Stimulated activated effector memory CD8-positive, alpha-beta T cell treated with anti-CD3 and anti-CD28 coated beads, Interleukin-12 subunit alpha, Interleukin-12 subunit beta, amount 100 ng/mL, for 72 hours (primary cell): ENCODE results near the gene SLCO3A1.

ENCODE experiments used
- ATAC-seq: fragments of 150-1000 bp; cut with Tn5 transposase; 2 replicates; pipeline ENCODE4 v1.10.0; 2021
- DNase-seq, 2 donors: peaks; one replicate each; pipeline ENCODE4 v3.0.0; 2021 to 2022; ENCODE audit warnings: low spot score in 2 of 2
- H3K27ac Mint-ChIP-seq: one replicate; pipeline ENCODE4 v1.8.0; 2022; ENCODE audit warnings: mild to moderate bottlenecking, mixed read lengths
- H3K36me3 Mint-ChIP-seq: one replicate; pipeline ENCODE4 v1.8.0; 2022; ENCODE audit warnings: mild to moderate bottlenecking, mixed read lengths
- H3K4me1 Mint-ChIP-seq: one replicate; pipeline ENCODE4 v1.8.0; 2022; ENCODE audit warnings: mixed read lengths
- H3K4me3 Mint-ChIP-seq: one replicate; pipeline ENCODE4 v1.8.0; 2022; ENCODE audit warnings: mild to moderate bottlenecking, mixed read lengths
- H3K9me3 Mint-ChIP-seq: one replicate; pipeline ENCODE4 v1.8.0; 2022; ENCODE audit warnings: mixed read lengths

SLCO3A1 gene

DNA sequence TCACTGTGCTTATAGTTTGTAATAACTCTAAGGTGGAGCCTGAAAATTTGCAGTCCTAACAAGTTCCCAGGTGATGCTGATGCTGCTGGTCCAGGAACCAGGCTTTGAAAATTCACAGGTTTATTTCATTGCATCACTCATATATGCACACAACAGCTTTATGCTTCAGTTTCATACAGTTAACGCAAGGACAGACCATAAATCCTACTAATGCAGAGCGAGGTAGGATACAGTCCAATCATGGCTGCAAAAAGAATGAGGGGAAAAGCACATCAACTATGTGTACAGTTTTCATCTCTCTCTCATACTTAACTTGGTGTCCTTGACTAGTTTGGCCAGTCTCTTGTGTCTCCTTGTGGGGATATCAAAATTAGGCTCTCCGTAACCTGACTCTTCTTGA, 135.1 kb downstream of the SLCO3A1 start:
- DNase-seq (no peak), ATAC-seq (no peak)
- H3K9me3 Mint-ChIP-seq: no peaks in the 10 kb centered on the region
- no peak overlapping the region for H3K4me3 Mint-ChIP-seq
- no peaks in the 10 kb centered on the region for H3K36me3 Mint-ChIP-seq
- H3K4me1 Mint-ChIP-seq: peaks cover 42% of the 10 kb centered on the region
- H3K27ac Mint-ChIP-seq: no peak overlapping the region

GRCh38 chr15:91989821-91990220, 136.3 kb downstream of the SLCO3A1 start:
- H3K27ac Mint-ChIP-seq: no peak overlapping the region
- no peaks in the 10 kb centered on the region for H3K36me3 Mint-ChIP-seq
- DNase-seq (no peak), ATAC-seq (no peak)
- no peaks in the 10 kb centered on the region for H3K9me3 Mint-ChIP-seq
- no peak overlapping the region for H3K4me3 Mint-ChIP-seq
- H3K4me1 Mint-ChIP-seq: peaks cover 48% of the 10 kb centered on the region

DNA sequence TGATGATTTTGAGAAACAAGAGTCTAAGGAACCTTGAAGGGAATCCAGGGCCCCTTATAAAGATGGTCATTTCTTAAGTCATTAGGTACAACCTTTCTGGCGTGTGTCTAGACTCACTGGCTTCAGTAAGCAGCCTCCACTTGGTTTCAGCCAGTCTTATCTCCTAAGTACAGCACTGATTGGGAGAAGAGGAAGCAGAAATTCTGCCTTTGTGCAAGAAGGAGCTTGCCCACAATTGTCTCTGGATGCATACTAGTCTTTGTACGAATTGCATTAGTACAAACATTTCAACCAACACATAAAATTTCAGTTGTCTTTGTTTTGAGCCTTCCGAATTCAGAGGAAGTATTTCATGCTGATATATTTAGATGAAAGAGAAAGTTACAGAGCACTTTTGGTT, 139.4 kb downstream of the SLCO3A1 start:
- ATAC-seq (no peak), DNase-seq (no peak)
- Mint-ChIP-seq H3K4me3 (no peak overlapping the region), H3K9me3 (no peaks in the 10 kb centered on the region), H3K4me1 (peaks cover 45% of the 10 kb centered on the region), H3K27ac (no peak overlapping the region), H3K36me3 (no peaks in the 10 kb centered on the region)

DNA sequence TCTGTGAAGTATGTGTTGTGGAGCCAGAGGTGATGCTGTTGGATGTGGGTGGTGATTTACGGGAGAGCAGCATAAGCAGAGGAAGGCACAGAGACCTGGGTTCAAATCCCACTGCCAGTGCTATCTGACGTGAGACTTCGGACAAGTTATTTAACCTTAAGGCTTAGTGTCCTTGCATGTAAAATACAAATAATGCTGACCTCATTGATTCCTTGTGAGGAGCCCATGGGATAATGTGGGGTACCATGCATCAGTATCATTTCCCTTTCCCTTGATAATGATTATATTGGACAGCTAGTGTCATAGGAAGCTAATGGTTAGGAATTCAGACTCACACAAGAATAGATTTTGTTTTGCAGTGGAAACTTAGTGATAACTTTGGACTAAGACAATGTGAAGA, 141.6 kb downstream of the SLCO3A1 start:
- Mint-ChIP-seq H3K27ac (no peak overlapping the region), H3K4me3 (no peak overlapping the region), H3K4me1 (peaks cover 34% of the 10 kb centered on the region), H3K36me3 (no peaks in the 10 kb centered on the region), H3K9me3 (no peaks in the 10 kb centered on the region)
- ATAC-seq (no peak), DNase-seq (no peak)

- ATAC-seq: no peak
- H3K9me3 Mint-ChIP-seq: no peaks in the 10 kb centered on the region
- H3K4me1 Mint-ChIP-seq: peaks cover 37% of the 10 kb centered on the region
- H3K4me3 Mint-ChIP-seq: no peak overlapping the region
- DNase-seq: no peak
- no peaks in the 10 kb centered on the region for H3K36me3 Mint-ChIP-seq
- H3K27ac Mint-ChIP-seq: no peak overlapping the region
Measured at GRCh38 chr15:91997163-91997562, 143.7 kb downstream of the SLCO3A1 start.

DNA sequence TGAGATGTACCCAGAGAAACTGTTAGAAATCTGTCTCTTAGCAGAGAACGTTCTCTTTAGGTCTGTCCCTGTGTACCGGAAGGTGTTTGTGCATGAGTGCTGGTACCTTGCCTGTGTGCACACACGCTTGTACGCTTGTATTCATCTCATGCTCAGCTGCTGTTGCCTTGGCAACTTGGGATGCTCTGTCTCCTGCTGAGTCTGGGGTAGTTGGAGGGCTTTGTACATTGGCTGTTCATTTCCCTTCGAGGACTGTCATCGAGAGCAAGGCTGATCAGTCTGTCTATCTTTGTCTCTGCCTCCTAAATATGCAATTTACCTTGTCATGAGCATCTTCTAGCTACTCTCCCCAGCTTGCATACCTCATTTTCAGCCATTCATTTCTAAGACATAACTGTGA, 147.2 kb downstream of the SLCO3A1 start:
- ATAC-seq (no peak), DNase-seq (no peak)
- peaks cover 48% of the 10 kb centered on the region for H3K4me1 Mint-ChIP-seq
- no peaks in the 10 kb centered on the region for H3K36me3 Mint-ChIP-seq
- no peak overlapping the region for H3K4me3 Mint-ChIP-seq
- no peak overlapping the region for H3K27ac Mint-ChIP-seq
- no peaks in the 10 kb centered on the region for H3K9me3 Mint-ChIP-seq

DNA sequence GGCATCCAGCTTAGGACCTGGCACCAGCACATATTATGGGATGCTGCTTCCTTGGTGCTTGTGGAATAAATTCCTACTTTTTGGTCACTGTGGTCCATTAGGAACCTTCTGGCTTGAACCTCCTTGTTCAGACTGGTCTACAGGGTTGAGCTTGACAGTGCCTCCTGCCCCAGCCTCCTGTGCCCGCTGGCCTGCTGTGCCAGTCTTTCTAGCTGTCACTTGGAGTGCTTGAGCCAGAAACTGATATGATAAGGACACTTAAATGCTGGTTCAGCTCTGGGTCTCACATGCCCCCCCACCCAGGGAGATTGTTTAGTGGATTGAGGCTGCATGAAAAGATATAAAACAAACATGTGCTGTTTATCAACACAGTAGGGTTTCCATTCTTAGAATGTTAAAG, 147.8 kb downstream of the SLCO3A1 start:
- Mint-ChIP-seq H3K27ac (no peak overlapping the region), H3K9me3 (no peaks in the 10 kb centered on the region), H3K4me3 (no peak overlapping the region), H3K4me1 (peaks cover 48% of the 10 kb centered on the region), H3K36me3 (no peaks in the 10 kb centered on the region)
- no peak for ATAC-seq
- no peak for DNase-seq

- H3K4me3 Mint-ChIP-seq: no peak overlapping the region
- DNase-seq: no peak
Measured at GRCh38 chr15:92002666-92003065, 149.2 kb downstream of the SLCO3A1 start.

GRCh38 chr15:92003515-92004067, 150.1 kb downstream of the SLCO3A1 start:
- no peaks in the 10 kb centered on the region for H3K36me3 Mint-ChIP-seq
- no peak for ATAC-seq
- no peaks in the 10 kb centered on the region for H3K9me3 Mint-ChIP-seq
- peaks cover 54% of the 10 kb centered on the region for H3K4me1 Mint-ChIP-seq
- no peak overlapping the region for H3K4me3 Mint-ChIP-seq
- no peak for DNase-seq
- H3K27ac Mint-ChIP-seq: no peak overlapping the region

More at GRCh38 chr15:92002666-92003065, 149.2 kb downstream of the SLCO3A1 start:
- Mint-ChIP-seq H3K4me1 (peaks cover 46% of the 10 kb centered on the region), H3K27ac (no peak overlapping the region), H3K9me3 (no peaks in the 10 kb centered on the region), H3K36me3 (no peaks in the 10 kb centered on the region)
- no peak for ATAC-seq

DNA sequence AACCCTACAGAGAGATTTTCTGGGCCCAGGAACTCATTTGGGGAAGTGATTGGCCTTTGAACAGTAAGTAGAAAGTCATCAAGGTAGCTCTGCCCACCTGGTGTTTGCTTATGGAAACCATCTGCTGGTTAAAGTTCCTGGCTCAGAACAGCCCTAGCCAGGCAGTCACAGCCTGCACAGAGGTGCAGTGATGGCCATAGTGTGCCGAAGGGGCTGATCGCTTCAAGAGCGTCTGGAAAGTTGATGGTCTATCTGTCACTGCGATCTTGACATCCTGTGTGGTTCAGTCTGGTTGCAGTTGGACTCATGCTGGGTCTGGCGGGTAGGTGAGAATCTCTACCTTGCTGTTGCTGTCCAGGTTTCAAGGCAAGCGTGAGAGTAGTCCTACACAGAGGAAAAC, 151.6 kb downstream of the SLCO3A1 start:
- no peak overlapping the region for H3K27ac Mint-ChIP-seq
- H3K4me3 Mint-ChIP-seq: no peak overlapping the region
- H3K9me3 Mint-ChIP-seq: no peaks in the 10 kb centered on the region
- no peaks in the 10 kb centered on the region for H3K36me3 Mint-ChIP-seq
- DNase-seq (no peak), ATAC-seq (peak; percentile 62)
- peaks cover 68% of the 10 kb centered on the region for H3K4me1 Mint-ChIP-seq

- Mint-ChIP-seq H3K4me3 (no peak overlapping the region), H3K27ac (no peak overlapping the region), H3K9me3 (no peaks in the 10 kb centered on the region), H3K4me1 (peaks cover 71% of the 10 kb centered on the region), H3K36me3 (no peaks in the 10 kb centered on the region)
- ATAC-seq (no peak), DNase-seq (no peak)
Measured at GRCh38 chr15:92006186-92007028, 152.9 kb downstream of the SLCO3A1 start.

DNA sequence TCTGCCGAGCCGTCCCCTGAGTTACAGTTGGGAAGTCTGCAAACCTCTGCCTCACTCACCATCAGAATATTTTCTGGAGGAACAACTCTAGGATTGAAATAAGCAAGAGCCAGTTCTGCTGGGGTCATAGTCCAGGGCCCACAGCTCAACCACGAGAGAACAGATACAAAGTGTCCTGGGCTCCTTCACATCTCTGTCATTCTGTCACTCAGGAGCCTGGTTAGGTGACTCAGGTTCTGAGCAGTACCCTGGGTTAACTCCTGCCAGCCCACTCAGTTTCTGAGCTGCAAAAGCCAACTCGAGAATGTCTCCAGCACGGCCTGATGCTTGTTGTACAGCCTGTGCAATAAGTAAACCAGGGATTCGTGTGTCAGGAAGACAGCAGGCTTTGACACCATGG, 155.7 kb downstream of the SLCO3A1 start:
- H3K9me3 Mint-ChIP-seq: no peaks in the 10 kb centered on the region
- peak overlapping the region; percentile 15 for H3K27ac Mint-ChIP-seq
- H3K4me1 Mint-ChIP-seq: peaks cover 68% of the 10 kb centered on the region
- no peak for DNase-seq
- peak overlapping the region; percentile 46 for H3K4me3 Mint-ChIP-seq
- H3K36me3 Mint-ChIP-seq: no peaks in the 10 kb centered on the region
- peak; percentile 85 for ATAC-seq

- ATAC-seq: peak; percentile 79
- Mint-ChIP-seq H3K4me3 (peak overlapping the region; percentile 49), H3K4me1 (peaks cover 74% of the 10 kb centered on the region), H3K27ac (peak overlapping the region; percentile 22), H3K9me3 (no peaks in the 10 kb centered on the region), H3K36me3 (no peaks in the 10 kb centered on the region)
- no peak for DNase-seq
Measured at GRCh38 chr15:92011611-92012367, 158.3 kb downstream of the SLCO3A1 start.

DNA sequence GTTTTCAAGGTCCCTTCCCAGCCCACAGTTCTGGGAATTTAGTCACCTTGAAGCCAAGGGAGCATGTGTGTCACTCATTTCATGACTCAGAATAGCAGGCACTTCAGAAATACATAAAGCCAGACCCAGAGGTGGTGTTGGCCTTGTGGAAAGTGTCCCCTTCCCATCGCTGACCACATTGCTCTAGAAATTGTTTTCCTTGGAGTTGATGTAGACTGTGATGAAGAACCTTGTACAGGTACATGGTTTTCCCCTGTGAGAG, 158.8 kb downstream of the SLCO3A1 start:
- DNase-seq (no peak), ATAC-seq (peak; percentile 79)
- H3K4me1 Mint-ChIP-seq: peaks cover 76% of the 10 kb centered on the region

GRCh38 chr15:92012881-92013280, 159.4 kb downstream of the SLCO3A1 start:
- Mint-ChIP-seq H3K9me3 (no peaks in the 10 kb centered on the region), H3K4me1 (peaks cover 78% of the 10 kb centered on the region), H3K36me3 (no peaks in the 10 kb centered on the region), H3K27ac (no peak overlapping the region), H3K4me3 (no peak overlapping the region)
- ATAC-seq: no peak
- no peak for DNase-seq

More for the DNA sequence above, 158.8 kb downstream of the SLCO3A1 start:
- Mint-ChIP-seq H3K27ac (peak overlapping the region; percentile 22), H3K36me3 (no peaks in the 10 kb centered on the region), H3K9me3 (no peaks in the 10 kb centered on the region), H3K4me3 (peak overlapping the region; percentile 49)
